HG02885 (cell line): ENCODE data around the gene LARP7.

ENCODE experiments used
- ATAC-seq: cut with Tn5 transposase; IDR thresholded peaks from one replicate; pipeline ENCODE4 v1.9.1; 2021; ENCODE audit warnings: mild to moderate bottlenecking; ENCODE audit not compliant: unreplicated experiment, poor library complexity

Gene LARP7

DNA sequence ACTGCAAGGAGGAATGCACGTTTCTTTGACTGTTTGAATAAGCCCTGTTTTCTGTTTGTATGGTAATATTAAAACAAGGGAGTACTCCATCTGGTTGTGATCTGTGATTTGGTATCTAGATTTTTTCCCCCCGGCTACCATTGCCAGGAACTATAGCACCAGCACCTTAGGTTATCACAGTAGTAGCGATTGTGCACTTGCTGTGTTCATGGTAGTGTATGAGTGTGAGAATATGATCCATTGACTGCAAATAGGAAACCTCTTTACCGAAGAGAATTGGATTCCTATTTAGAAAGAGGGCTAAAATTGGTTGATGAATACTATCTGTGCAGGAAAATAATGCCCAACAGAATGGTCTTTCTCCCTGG, 69.9 kb downstream of the LARP7 start:
- ATAC-seq, result no peak
